Skin of body (tissue), 2 donors: ENCODE data around the gene CMSS1. TPM values are rescaled to one million over a fixed set of nuclear protein-coding genes. Genes with fewer than 3 reads are reported as not detected.
A peak's percentile ranks its signal among the peaks of the same experiment; 100 is the strongest.
"Not testable (repeated sequence)": the region's sequence is repeated elsewhere in the genome, so short reads cannot be mapped to it uniquely, and the experiment has no call there.

Experiments
- DNase-seq: peaks from one replicate; lab custom pipeline; 2025; lab: John Stamatoyannopoulos, UW
- total RNA-seq: library from RNA; depleted of rRNA; stranded (reverse); fragments of >200 nt; gene quantifications from one replicate; pipeline ENCODE4 v1.2.3, GENCODE V29; 2014

CMSS1 gene
- total RNA-seq, 1 donor from 2014 or later, result 12.9 TPM

DNA sequence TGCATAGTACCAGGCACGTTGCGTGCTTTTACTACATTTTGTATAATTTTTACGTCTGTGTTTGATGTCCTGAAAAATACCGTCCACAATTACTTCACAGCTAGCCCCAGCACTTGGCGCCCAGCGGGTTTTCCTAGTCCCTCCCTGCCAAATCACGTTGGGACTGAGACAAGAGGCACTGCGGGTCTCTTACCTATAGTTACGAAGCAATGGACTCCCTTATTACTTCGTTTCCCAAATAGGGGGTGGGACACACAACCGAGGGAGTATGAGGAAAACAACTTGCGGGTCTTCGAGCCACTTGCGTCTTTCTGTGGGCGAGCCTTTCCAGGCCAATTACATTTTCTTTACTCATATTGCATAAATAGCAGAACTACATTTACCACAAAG, 620 bp upstream of the CMSS1 start:
- peak; percentile 58 for DNase-seq

DNA sequence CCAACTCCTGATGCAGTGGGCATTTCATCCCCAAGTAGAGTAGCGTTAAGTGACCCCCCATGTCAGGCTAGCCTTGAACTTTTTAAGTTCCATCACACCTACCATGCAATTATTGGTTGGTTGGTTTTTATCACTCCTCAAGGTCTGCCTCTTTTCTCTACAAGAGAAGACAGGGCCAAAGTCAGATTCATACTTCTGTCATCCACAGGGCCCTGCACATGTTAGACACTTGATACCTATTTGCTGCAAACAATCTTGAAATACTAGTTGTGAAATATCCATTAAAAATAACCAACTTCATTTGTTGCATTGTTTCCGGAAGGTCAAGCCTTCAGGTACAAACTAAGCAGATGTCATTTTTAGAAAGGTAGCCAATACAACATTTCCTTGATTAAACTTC, 1.2 kb downstream of the CMSS1 start:
- DNase-seq, result no peak

DNA sequence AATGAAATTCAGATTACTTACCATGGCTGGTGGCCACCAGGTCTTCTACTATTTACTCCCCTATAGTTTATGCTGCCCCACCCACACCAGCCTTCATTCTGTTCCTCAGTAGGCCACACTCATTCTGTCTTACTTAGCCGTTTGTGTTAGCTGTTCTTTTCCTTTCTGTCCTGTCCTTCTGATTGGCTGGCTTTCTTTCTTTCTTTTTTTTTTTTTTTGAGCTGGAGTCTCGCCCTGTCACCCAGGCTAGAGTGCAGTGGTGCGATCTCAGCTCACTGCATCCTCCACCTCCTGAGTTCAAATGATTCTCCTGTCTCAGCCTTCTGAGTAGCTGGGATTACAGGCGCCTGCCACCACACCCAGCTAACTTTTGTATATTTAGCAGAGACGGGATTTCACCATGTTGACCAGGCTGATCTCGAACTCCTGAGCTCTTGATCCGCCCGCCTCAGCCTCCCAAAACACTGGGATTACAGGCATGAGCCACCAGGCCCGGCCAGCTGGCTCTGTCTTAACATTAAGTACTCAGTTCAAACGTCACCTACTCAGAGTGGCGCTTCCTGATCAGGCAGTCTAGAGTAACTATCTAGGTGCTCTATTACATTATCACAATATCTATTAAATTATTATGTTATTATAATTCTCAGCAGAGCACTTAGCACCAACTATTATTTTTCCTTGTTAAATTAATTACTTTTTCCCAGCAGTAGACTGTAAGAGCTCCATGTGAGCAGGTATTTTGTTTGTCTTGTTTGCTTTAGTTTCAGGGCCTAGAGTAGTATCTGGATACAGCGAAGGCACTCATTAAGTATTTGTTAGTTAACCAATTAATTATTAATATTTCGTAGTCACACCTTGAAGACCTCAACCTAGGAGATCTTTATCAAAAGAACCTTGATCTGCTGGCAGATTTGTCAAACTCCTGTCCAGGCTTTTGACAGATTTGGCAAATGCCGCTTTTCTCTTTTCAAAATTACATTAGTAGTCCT, 6.4 kb downstream of the CMSS1 start:
- DNase-seq, result no peak

DNA sequence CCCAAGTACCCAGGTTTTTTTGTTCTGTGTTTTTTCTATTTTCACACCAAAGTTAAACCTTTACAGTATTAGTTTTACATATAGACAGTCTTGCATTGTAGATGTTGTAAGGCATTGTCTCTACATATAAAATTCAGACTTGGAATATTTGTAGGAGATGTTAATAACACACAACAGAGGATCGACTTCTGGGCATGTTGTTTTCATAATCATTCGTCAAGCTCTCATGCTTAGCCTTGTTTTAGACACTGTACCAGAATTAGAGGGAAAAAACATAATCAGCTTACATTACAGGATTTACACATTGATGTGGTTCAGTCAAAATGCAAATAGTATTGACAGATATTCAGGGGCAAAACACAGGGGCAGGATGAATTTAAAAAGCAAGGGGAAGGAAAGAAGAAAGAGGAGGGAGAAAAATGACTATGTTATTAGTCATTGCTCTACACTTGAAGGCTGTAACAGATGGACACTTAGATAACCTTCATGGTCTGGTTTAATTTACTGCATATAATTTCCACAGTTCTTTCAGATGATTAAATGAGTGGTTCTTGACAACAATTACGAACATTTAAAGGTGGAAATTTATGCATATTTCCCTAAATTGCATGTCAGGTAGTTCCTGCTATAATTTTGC, 7.5 kb downstream of the CMSS1 start:
- DNase-seq, result no peak

DNA sequence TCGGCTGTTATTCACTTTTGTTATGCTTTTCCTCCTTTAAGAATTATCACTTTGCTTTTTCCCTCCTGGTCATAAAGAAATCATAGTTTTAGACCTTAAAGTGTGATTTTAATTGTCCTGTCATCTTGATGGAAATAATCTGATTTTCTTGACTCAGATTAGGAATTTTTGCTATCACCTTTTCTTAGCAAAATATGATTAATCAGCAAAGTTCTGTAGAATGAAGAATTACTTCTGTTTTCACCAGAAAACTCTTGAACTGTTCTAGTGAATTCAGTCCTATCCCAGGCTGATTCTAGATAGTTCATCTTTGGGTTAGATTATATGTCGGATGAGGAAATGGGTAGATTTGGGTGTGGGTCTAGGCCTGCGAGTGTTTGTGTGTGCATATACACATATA, 12.2 kb downstream of the CMSS1 start:
- no peak for DNase-seq

DNA sequence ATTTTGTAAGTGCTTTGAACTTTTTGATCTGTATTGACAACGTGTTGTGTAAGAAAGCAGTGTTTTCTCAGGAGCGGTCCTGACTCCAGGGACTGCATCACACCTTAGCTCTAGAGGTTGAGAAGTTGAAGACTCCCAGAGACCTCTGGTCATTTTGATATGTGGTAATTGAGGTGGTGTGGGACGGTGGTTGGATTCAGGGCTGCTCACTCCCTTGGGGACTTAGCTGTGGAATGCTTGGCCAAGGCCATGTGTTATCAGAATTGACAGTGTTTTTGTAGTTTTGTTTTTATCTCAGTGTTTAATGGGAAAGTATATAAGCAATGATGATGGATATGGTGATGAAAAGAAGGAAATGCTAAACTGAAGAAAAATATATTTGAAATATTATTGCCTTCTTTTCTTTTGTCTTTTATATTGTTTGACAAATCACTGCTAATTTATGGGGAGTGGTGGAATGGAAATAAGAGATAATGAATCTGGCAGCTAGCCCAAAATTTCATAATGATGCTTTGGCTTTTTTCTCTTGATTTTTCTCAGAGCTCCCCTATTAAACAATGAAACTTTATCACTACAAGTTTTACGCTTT, 16.0 kb downstream of the CMSS1 start:
- DNase-seq, result peak; percentile 81

DNA sequence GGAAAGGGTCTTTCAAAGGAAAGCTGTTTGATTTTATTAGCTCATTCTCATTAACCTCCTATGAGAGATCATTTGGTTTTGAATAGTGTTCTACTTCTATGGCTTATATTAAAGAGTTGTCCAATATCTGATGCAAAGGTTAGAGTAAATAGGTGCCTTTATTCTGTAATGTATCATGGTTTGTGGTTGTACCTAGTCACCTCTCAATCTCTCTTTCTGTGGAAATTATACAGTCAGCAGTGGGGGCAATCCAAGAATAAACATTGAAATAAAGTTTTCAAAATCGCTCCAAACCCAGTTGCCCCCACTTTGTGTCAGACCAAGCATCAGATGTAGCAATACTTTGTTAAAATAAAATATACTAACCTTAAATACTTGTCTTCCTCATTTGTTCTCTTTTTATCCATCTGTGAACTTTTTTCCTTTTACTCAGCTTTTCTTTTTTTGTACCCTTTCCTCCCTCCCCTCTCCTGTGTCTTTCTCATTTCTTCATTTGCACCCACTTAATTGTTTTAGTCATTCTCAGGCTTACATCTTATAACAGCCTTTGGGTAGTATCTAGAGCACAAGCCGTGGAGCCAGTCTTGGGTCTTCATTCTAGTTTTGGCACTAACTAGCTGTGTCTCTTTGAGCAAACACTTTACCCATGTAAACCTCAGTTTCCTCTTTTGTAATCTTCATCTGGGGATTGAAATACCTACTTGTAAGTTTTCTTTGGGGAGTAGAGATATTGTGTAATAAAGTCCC, 16.7 kb downstream of the CMSS1 start:
- DNase-seq, result no peak

DNA sequence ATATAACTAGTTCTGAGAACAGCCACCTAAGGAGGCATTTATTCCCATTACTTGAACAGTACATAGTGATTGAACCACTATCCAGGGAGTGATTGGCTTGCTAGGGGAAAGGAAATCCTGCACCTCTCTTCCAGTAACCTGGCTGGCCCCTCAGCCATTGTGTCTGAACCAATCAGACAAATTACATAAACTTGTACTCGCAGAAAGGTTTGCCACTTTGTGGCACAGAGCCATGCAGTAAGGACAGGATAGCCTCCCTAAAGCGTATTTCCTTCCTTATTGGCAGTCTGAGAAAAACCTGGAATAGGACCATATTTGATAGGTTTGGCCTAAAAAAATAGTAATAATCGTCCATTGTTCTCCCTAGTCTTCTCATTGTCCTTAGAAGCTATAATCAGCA, 19.0 kb downstream of the CMSS1 start:
- DNase-seq, result no peak

DNA sequence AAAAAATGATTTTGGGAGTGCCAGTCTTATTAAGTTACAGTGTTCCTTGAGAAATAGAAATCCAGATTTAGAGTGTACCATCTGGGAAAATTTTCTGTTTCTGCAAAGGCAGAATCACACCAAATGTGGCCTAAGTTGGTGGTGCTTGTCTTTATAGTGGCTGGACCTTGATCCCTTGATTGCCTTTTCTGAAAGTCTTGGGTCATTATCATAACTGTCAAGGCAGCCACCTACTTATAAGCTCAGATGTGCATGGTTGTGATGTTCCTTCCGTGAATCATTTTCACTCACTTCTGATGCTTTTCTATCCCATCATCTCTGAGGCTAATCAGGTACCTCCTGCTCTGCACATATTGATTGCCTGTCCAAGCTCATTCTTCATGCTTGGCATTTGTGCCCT, 20.1 kb downstream of the CMSS1 start:
- no peak for DNase-seq

DNA sequence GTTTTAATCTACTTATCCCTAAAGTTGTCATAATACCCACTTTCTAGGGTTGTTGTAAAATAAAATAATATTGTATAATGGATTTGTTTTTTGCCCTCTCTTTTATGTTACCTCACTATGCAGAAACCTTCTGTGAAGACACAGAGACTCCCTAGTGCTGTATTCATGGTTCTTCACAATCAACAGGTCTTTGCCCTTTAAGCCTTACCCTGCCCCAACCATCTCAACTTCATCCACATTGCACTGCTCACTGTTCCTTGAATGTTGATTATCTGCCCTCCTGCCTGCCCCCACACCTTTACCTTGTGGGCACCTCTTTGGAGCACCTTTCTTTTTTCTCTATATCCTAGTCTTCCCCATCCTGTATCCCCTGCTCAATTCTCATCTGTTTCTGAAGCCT, 21.1 kb downstream of the CMSS1 start:
- no peak for DNase-seq

DNA sequence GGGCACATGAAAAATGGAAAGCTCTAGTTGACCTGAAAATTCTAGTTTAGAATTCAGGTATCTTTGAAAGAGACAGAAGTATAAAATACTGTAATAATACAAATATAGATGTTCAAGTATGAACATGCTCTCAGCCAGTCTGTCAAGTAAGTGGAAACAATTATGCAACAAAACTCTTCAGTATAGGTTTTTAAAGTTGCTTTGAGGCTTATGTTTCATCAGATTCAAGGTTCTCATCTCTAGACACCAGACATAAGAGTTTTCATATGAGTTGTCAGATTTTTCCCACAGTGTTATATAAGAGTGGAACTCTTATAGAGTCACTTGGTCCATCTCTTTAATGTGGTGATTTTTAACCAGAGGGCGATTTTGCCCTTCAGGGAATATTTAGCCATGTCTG, 22.0 kb downstream of the CMSS1 start:
- DNase-seq, result no peak

DNA sequence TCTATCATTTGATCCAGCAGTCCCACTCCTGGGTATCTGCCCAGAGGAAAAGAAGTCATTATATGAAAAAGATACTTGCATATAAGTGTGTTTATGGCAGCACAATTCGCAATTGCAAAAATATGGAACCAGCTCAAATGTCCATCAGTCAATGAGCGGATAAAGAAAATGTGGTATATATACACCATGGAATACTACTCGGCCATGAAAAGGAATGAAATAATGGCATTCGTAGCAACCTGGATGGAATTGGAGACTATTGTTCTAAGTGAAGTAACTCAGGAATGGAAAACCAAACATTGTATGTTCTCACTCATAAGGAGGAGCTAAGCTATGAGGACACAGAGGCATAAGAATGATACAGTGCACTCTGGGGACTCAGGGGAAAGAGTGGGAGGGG, 24.3 kb downstream of the CMSS1 start:
- not testable (repeated sequence) for DNase-seq

DNA sequence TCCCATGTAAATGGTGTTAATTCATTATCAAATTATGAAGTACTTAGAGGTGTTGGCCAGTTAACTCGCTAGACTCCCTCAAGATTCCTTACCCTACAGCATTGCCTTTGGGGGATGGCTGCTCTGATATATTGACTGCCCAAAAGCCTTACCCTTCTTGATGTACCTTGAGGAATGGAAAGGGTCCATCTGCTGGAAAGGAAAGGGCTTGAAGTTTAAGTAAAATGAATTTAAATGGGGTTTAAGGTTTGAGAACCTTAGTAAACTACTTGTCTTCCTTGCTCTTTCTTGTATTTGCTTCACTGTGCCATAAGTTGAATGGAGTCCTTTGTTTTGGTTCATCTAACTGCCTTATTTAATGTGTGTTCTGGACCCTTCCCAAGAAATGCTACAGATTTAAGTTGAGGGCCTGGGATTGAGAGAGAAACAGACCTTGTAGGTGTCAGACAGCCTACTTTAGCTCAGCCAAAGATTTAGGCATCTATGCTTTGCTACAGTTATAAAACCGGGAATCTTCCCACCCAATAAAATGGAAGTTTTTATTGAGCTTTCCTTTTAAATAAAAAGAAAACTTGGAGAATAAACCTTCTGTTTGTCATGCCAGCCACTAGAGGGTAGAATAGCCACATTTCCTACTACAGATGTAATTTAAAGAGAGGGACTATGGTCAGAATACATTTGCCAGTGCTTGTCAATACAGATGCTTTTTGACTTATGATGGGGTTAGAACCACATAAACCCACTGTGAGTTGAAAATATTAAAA, 25.3 kb downstream of the CMSS1 start:
- DNase-seq, result peak; percentile 87

DNA sequence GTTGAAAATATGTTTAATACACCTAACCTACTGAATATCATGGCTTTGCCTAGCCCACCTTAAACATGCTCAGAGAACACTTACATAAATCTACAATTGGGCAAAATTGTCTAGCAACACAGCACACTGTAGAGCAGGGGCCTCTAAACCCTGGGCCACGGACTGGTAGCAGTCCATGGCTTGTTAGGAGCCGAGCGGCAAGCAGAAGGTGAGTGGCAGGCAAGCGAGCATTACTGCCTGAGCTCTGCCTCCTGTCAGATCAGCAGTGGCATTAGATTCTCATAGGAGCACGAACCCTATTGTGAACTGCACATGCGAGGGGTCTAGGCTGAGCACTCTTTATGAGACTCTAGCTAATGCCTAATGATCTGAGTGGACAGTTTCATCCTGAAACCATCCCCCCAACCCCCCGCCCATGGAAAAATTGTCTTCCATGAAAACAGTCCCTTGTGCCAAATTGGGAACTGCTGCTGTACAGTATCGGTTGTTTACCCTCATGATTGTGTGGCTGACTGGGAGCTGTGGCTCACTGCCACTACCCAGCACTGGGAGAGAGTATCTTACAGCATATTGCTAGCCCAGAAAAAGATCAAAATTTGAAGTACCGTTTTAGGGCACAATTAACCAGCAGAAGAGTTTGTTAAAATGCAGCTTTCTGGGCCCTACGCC, 26.1 kb downstream of the CMSS1 start:
- DNase-seq, result no peak

DNA sequence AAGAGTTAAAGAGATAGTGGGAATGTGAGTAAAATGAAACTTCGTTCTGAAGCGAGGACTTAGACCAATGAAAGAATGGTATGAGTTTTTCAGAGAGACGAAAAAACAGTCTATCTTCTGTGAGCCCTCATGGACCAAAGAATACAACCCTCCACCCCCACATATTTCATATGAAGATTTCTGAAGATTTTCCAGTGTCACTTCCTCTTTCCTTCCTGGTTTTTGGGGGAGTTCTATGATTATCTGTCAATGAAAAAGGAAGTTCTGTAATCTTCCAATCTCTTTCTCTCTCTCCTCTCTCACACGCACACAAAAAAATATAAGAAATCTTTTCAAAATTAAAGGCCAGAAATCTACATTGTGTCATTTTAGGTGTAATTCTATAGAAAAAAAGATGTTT, 27.7 kb downstream of the CMSS1 start:
- DNase-seq, result no peak

DNA sequence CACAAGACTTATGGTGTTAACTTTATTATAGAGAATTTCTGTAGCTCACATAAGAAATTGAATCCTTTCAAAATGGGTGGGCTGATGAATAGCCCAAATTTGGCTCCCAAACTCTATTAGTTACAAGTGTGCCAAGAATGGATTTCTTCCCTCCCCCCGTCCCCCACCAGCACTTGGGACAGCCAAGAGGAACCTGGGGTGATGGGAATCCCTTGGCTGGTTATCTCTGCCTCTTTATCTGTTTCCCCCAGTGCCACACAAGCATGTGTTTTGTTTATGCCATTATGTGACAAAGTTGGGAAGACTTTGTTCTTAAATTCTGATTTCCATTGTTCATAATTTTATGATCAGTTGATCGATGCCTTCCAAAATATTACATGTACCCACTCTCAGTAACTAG, 28.3 kb downstream of the CMSS1 start:
- no peak for DNase-seq

DNA sequence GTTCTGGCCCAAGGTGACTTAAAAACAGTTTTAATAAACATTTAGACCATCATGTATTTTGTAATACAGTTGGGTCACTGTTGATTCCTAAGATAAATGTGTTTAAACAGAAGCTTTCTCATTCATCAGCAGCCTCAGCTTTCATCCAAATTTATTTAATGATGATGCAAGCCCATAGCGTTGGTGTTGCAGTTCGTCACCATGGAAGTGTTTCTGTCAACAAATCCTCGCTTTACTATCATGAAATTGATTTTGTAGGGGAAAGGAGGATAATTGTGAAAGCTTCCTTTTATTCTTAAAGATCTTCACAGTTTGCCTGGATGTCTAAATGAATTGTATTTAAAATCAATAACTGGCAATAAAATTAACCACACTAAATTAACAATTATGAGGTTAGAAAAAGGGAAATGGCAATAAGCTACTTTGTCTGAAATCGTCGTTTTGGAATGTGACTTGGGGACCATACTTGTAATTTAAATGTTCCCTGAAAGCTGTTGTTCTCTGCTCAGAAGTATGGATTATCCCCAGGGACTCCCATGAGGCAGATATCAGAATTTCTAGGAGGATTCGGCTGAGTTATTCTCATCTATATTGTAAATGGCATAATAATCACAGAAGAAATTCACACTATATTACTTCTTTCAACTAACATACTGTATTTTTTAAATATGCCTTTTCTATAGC, 29.0 kb downstream of the CMSS1 start:
- peak; percentile 87 for DNase-seq

DNA sequence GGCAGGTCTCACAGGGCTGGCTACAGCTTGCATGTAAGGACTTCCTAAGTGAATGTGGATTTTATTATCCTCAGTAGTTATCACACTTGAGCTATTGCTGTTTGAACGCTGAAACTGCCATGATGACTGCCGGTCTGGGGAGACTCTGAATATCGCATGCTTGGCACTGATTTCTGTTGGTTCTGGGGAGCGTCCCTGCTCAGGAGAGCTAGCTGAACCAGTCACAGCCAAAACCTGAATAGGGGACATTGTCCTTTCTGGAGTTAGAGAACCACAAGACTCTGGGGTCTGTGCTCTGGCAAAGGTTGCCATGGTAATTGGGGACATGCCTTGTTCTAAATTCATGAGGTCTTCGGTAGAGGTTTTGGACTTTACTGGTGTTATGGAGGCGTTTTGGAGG, 30.8 kb downstream of the CMSS1 start:
- no peak for DNase-seq

DNA sequence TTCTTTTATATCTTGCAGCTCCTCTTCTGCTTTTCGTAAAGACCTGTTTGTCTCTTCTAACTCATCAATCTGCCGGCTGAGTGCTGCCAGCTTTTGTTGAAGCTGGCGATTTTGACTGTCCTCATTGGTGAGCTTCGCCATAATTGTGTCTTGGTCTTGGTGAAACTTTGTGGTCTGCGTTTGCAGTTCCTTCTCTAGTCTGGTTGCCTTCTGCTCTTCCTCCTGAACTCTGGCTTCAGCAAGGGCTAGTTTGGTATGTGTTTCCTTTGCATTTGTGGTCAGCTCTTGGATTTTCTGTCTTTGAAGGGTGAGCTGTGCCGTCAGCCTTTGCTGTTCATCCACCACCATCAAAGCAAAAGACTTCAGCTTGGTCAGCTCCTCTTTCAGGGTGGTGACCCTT, 32.9 kb downstream of the CMSS1 start:
- no peak for DNase-seq

DNA sequence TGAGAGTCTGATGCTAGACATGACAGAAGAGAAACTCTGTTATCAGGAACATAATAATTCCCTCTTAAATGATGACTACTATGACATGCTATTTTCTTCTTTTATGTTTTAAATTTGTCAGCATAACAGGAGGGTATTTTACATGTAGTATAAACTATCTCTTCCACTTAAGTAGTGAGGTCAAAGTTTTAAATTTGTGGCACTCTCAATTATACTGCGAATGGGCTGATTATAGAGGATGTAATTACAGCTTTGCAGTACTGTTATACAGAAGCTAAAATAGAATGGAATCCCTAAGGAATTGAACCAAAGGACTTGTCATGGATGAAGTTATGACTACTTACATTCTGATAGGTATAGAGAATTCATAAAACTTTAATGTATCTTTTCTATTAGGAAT, 34.3 kb downstream of the CMSS1 start:
- DNase-seq, result no peak
